Skeletal muscle cell (primary cell): ENCODE data around the gene FNDC3B.

ENCODE experiments used
- DNase-seq: peaks from one replicate; pipeline ENCODE4 v3.0.0-alpha.2; 2010; ENCODE audit warnings: low read depth
- H3K4me3 ChIP-seq: 2 replicates; pipeline ENCODE4 v1.5.1; 2011; ENCODE audit warnings: low read depth, mild to moderate bottlenecking, control low read depth, low read length, moderate library complexity

Gene FNDC3B

DNA sequence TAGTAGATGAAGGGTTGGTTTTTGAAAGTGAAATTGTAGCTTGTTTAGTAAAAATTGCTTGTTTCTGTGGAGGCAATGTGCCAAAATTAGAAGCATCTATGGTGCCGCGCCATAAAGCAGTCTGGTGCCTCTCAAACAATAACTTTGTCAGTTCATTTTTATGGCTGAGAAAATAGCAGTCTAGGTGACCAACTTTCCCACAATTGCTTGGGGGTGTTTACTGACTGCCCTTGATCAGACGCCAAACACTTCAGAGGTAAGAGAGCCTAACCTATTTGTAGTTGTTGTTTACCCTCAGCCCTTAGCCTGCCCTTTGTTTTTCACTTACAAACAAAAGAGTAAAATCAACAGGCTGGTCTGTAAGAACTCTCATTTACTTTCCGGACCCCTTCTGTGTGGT, 174.5 kb downstream of the FNDC3B start:
- no peak for DNase-seq
- H3K4me3 ChIP-seq: no peak overlapping the region

DNA sequence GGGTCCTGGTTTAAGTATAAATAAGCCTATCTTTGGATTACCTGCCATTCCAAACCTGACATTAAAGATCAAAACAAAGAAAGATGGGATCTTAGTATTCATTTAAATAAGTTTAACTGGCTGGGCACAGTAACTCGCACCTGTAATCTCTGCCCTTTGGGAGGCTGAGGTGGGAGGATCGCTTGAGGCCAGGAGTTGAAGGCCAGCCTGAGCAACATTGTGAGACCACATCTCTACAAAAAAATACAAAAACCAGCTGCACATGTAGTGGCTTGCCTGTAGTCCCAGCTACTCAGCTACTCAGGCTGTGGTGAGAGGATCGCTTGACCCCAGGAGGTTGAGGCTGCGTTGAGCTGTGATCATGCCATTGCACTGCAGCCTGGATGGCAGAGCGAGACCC, 176.9 kb downstream of the FNDC3B start:
- no peak overlapping the region for H3K4me3 ChIP-seq
- no peak for DNase-seq

DNA sequence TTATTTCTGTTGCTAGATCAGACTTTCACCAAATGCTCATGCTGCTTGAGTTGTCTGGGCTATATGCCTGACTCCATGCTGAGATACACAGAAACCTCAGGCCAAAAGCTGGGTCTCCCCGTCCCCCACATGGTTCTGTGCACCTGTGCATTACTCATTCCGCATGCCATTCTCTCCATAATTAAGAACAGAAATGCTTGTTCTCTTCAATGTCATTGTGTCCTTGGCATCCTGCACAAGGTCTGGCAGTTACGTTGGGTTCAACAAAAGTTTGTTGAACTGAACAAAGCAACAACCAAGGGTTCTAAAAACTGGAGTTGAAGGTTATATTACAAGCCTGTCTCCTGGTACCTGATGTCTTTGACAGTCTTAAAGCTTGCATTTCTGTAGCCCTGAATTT, 177.5 kb downstream of the FNDC3B start:
- DNase-seq: no peak
- no peak overlapping the region for H3K4me3 ChIP-seq

DNA sequence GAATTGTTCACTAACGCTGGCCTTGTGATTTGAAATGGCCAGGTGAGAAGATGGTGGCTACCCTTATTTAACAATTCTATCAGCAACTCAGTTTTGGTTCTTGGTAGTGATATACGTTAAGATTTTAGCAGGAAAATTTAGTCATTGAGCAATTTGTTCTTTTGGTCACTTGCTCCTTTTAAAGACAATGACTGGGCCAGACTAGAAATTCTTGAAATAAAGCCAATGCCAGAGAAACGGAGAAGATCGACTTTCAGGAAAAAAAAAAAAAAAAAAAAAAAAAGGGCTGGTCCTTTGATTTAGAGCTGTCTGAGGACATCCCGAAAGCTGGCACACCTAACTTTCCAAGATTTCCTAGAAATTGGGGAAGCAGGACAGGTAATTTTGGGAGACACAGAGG, 178.5 kb downstream of the FNDC3B start:
- DNase-seq: no peak
- H3K4me3 ChIP-seq: no peak overlapping the region

DNA sequence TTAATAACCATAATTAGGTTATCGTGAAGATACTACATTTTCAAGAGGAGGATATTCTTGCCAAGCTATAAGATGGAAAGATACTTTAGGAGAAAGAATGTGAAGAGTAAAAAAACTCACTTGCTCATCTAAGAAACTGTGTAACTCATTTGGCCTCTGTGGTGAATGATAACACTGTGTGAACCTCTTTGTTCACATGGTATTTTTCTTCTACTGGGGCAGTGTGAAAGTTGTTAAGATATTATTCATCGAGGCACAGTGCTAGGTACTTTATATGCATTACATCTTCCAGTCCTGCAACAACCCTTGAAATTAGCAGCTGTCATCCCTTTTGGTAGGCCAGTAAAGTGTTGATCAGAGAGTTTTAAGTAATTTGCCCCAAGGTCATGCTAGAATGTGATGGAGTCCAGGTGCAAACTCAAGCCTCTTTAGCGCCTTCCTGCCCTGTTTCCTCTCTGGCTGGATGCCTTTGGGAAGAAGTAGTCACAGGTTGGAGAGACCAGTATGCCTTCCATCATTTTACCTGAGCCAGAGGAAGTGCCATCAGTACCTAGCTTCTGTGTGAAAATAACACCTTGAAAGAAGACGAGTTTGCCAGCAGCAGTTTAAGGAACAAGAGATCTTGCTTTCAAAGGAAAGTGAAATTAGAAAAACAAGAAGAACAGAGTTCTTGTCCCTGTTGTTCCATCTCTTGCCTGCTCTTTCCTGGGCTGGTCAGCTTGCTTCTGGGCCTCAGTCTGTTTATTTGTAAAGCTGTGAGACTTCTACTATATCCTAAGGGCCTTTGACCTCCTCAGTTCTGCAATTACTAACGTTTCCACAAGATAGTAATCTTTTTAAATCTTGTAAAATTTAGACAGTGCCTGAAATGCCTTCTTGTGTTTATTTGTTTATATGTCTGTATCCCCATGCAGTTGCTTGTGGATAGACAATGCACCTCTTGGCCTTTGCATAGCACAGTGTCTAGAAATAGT, 179.3 kb downstream of the FNDC3B start:
- H3K4me3 ChIP-seq: no peak overlapping the region
- DNase-seq: no peak

DNA sequence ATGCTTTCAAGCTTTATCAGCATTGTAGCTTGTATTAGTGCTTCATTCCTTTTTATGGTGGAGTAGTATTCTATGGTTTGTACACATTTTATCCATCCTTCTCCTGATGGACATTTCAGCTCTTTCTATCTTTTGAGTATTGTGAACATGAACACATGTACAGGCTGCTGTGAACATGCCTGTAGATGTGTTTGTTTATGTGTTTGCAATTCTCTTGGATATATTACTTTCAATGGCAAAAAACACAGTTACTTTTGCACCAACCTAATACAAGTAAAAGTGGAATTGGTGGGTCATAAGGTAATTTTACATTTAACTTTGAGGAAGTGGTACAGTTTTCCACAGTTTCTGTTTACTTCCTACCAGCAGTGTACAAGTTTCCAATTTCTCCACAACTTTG, 180.4 kb downstream of the FNDC3B start:
- H3K4me3 ChIP-seq: no peak overlapping the region
- DNase-seq: no peak

DNA sequence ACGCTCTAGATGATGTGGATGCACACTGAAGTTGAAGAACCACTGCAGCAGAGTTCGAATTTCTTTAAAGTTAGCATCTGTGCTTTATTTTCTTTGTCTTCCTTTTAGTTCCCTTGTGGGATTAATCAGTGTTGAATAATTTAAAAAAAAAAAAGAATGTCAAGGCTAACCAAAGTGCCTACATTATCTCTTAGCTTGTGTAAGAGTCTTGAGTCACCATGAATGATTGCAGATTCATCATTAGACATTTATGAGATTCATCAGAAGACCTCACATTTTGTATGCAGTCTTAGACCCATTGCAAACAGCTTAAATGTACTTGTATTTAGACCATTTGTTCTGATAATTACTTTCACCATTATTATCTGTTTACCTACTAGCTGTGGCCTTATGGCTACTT, 182.2 kb downstream of the FNDC3B start:
- no peak overlapping the region for H3K4me3 ChIP-seq
- DNase-seq: peak; percentile 53

DNA sequence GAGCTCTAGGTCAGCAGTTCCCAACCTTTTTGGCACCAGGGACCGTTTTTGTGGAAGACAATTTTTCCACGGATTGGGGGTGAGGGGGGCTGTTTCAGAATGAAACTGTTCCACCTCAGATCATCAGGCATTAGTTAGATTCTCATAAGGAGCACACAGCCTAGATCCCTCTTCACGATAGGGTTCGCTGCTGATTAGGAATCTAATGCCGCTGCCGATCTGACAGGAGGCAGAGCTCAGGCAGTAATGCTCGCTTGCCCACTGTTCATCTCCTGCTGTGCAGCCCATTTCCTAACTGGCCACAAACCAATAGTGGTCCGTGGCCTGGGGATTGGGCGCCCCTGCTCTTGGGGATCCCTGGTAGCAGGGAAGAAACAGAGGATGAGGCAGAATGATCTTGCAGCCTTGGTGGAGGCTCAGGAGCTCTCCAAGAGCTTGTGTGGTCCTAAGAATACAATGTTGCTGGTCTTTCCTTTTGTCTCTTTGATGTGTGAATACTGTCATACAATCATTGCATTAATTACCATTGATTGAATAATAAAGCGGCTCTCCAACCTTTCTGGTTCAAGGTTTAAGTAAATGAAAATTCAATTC, 183.2 kb downstream of the FNDC3B start:
- DNase-seq: no peak
- H3K4me3 ChIP-seq: no peak overlapping the region

DNA sequence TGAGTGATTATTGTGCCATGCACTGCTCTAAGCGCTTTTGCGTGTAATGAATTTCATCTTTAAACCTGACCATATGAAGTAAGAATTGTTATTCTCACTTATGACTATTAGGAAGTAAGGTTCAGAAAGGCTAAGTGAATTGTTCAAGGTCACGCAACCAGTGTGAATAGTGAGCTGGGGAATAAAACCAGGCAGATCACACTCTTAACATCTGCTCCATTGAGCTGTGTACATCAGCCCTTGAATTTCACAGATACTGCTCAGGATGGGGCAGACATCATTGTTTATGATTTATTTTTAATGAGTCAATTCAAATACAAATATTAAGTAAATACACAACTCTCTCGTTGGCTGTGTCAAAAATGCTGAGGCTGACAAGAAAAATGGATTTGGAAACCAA, 184.5 kb downstream of the FNDC3B start:
- no peak for DNase-seq
- no peak overlapping the region for H3K4me3 ChIP-seq

DNA sequence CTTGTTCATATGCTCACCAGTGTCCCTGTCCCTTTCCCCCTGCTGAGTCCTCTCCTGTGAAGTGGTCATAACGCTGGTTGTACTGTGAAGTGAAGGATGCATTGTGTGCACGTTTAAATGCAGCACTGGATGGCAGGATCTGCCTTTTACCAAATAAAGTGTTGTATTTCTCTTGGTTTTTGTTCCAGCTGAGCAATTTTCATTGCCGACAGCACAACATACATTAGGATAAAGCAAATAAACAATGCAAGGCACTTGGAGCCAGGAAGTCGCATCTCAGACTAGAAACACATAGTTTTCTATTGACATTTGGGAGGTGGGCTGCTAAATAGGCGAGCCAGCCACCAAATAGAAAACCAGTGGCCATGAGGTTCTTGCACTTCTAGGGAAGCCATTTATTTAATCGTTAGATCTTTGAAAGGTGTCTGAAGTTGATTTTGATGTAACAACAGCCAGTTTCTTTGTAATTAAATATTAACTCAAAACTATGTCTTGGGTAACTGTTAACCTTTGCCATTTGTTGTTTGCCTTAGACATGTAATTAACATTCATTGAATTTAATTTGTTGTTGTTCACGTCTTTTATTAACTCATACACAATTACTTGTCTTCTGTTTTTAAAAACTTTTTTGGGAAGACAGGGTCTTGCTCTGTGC, 185.3 kb downstream of the FNDC3B start:
- DNase-seq: no peak
- H3K4me3 ChIP-seq: no peak overlapping the region

DNA sequence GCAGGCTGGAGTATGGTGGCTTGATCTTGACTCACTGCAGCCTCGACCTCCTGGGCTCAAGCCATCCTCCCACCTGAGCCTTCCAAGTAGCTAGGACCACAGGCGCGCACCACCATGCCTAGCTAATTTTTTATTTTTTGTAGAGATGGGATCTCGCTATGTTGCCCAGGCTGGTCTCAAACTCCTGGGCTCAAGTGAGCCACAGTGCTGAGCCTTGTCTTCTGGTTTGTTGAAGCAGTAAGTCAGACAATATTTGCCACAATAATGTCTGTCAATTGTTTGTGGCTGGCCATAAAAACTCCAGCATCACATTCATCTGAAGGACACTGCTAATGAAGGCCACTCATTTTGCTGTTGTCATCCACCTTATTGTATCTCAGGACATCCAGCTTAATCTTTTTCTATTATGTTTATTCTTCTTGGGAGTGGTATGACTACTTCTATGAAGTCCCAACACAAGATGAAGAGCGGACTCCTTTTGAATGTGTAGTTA, 185.9 kb downstream of the FNDC3B start:
- DNase-seq: no peak
- no peak overlapping the region for H3K4me3 ChIP-seq

DNA sequence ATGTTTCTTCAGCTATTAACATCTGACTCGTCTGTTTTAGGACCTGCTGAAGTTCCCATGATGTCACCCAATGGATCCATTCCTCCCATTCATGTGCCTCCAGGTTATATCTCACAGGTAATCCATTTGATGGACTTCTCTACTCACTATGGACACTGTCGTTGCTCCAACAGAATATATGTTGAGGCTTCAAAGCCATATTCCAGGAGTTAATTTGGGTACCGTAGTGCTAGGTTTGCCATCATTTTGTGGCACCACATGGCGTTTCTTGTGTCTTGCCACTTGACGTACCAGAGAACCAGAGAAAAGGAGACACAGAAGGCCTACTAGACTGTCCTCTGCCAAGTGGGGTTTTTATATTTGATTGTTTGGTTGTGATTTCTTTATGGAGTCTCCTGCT, 187.5 kb downstream of the FNDC3B start:
- H3K4me3 ChIP-seq: no peak overlapping the region
- DNase-seq: no peak

DNA sequence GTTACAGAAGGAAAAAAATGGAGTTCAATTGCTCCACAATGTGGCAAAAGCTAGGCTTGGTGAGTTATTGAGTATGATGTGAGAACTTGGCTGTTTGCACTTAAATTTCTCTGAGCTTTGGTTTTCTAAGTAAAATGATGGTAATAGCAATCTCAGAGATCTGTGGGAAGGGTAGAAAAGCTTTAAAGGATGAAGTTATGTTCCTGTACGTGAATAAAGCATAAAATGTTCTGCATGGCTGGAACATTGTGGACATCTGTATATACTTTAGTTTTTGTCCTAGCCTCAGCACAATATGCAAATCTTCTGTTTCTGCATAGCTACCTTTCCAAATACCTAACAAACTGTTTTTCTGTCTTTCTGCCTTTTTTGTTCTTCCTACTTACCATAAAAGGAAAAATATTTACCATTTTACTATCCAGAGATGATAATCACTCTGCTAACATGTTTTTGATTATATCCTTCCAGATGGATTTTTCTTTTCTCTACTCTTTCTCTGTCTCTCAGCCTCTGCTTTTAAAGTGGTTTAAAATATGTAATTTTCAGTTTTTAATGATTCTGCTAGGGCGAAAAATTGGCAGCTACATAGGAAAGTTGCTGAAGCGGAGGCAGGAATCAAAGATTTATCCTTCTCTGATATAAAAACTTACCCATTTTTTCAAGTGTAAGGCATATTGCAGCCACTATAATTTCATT, 188.1 kb downstream of the FNDC3B start:
- no peak overlapping the region for H3K4me3 ChIP-seq
- DNase-seq: no peak

DNA sequence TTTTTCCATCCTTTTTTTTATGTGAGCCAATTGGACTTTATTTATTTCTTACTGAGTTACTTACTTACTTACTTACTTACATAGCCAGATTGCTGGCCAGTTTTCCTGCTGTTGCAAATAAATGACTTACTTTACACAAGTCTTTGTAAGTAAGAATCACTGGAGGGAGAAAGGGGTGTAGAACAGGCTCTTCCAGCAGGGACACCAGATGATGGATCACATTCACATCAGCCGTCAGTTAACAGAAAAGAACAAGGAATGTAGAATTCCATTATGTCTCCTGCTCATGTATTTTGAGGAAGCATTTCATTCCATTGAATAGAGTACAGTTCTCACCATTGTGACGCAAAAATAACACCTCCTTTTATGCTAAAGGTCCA, 188.6 kb downstream of the FNDC3B start:
- no peak for DNase-seq
- no peak overlapping the region for H3K4me3 ChIP-seq

DNA sequence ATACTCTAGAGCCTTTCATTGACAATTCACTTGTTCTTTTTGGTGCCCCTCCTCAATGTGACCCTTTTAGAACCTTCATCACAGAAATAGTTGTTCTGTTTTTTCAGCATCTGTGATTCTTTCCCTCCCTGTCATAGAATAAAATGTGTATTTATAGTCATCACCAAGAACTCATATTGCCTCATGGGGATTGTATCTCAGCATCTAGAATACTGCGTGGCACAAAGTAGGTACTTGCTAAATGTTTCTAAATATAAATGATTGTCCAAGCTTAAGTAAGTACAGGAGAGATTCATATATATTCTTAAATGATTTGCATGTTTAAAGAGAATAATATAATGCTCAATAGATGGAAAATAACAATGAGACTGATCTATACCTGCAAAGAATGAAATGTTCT, 190.1 kb downstream of the FNDC3B start:
- no peak overlapping the region for H3K4me3 ChIP-seq
- DNase-seq: no peak

DNA sequence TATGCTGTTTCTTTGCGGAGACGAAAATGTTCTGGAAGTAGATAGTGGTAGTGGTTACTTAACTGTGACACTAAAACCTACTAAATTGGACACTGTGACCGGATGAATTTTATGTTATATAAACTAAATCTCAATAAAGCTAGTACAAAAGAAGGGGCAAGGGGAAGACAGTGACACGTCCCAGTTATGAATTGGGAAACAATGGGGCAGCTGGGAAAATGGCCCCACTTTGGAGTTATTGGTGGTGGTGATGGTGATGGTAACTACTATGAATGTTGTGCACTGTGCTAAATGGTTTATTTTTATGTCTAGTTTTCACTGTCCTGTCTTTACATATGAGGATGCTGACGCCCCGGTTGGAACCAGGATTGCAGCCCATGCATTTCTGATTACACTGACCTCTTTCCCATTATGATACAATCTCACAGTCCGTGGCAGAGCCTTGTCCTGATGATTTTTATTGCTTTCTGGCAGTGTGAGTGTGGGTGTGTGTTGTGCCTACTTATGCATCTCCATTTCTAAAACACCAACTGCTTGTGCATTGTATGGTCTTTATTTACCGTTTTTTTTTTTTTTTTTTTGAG, 192.0 kb downstream of the FNDC3B start:
- no peak overlapping the region for H3K4me3 ChIP-seq
- no peak for DNase-seq

DNA sequence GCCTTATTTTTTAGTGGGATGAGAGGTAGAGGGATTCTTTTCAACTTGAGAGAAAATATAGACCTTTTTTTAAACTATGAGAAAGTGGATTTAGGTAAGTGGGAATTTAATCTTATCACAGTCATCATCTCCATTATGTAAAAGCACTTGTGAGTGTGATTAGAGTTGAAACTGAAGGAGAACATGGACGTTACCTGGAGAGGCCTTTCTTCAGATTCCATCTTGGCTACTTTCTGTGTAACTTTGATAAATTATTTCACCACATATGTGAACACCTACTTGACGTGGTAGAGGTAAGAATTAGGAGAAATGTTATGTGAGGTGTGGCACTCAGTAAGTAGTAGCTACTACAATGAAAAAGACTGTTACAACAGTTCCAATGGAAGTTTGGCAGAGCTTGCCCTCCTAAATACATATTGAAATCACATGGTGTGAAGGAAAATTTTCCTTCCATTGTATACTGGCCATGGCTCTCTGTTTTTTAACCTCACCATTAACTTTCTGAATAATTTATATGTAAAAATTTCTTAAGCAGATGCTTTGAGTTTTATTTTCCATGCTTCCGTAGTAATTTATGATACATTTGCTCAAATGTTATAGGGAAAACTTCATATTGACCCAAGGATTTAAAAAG, 193.3 kb downstream of the FNDC3B start:
- no peak overlapping the region for H3K4me3 ChIP-seq
- no peak for DNase-seq

DNA sequence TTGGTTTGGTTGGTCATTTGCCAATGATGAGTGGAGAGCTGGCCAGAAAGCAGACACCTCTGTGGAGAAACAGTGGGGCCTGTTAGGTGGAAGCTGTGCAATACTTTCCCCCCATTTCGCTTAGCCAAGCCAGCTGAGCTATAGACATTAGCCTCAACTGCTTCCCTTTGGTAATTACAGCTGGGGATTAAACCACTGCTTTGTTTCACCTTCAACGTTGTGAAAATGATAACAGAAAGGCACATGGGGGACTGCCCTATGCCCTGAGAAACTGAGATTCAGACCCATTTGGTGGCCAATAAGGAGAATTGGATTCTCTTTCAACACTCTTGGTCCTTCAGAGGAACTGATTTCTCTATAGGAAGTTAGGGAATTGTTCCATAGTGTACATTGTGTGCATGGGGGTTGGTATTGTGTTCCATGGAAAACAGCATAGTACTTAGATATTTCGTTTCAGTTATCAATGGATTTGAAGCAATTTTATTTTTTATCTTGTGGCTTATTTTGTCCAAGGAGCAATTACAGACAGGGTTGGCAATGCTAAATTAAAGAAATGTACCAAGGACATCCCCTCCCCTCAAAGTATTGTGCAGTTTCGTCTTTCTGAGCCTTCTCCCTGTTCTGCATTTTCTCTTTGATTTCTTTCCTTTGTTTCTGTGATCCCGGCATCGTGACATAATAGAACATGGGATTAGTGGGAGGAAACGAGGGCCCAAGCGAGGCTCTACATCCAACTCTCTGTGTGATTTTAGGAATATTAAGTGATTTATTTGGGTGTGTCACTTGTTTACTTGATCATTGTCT, 194.3 kb downstream of the FNDC3B start:
- no peak overlapping the region for H3K4me3 ChIP-seq
- DNase-seq: no peak
